Measurements from ENCODE around the gene LAGE3. TPM values are rescaled to one million over a fixed set of nuclear protein-coding genes. Genes with fewer than 3 reads are reported as not detected.

The LAGE3 gene
- total and polyA plus RNA-seq, 4 donors = 10.3 to 32.0 (median 23.9) TPM

GRCh38 chrX:154506483-154507332 is 27.6 kb upstream of the LAGE3 start:
- TF ChIP-seq CTCF (IDR thresholded peaks at IDR 0.05; ENCODE audit: control extremely low read depth, extremely low read depth) = no peak
- Histone ChIP-seq H3K36me3 (ENCODE audit: control insufficient read depth in 4 of 4, insufficient read depth in 4 of 4, low read length in 4 of 4) (peaks cover 2 to 11% (median 5%) of the 10 kb centered on the region in 4 donors), H3K4me1 (ENCODE audit: control insufficient read depth in 5 of 5, insufficient read depth in 5 of 5, low read length in 5 of 5) (no peaks in the 10 kb centered on the region), H3K9me3 (ENCODE audit: control insufficient read depth in 4 of 4, insufficient read depth in 3 of 4, low read length in 3 of 4) (peaks cover 0 to 19% (median under 1%) of the 10 kb centered on the region in 4 donors), H3K9ac (ENCODE audit: insufficient read depth in 1 of 2, low read length in 2 of 2) (no peak overlapping the region), H3K27ac (ENCODE audit: low read depth in 1 of 2, low read length in 1 of 2) (no peak overlapping the region), H3K4me3 (no peak overlapping the region), H3K27me3 (ENCODE audit: control insufficient read depth in 3 of 3, insufficient read depth in 3 of 3, low read length in 2 of 3) (no peaks in the 10 kb centered on the region)
- 93 to 94% methylated on average over 15 to 37 of the region's 37 CpGs for WGBS, 2 donors
- DNase-seq (no peak), ATAC-seq (ENCODE audit: insufficient read depth, low FRiP score) (no peak)

- Histone ChIP-seq H3K27me3 (ENCODE audit: control insufficient read depth in 3 of 3, insufficient read depth in 3 of 3, low read length in 2 of 3) (no peaks in the 10 kb centered on the region), H3K36me3 (ENCODE audit: control insufficient read depth in 4 of 4, insufficient read depth in 4 of 4, low read length in 4 of 4) (peaks cover 2 to 11% (median 5%) of the 10 kb centered on the region in 4 donors), H3K4me3 (no peak overlapping the region), H3K9ac (ENCODE audit: insufficient read depth in 1 of 2, low read length in 2 of 2) (no peak overlapping the region), H3K27ac (ENCODE audit: low read depth in 1 of 2, low read length in 1 of 2) (no peak overlapping the region), H3K9me3 (ENCODE audit: control insufficient read depth in 4 of 4, insufficient read depth in 3 of 4, low read length in 3 of 4) (peaks cover 0 to 18% (median under 1%) of the 10 kb centered on the region in 4 donors), H3K4me1 (ENCODE audit: control insufficient read depth in 5 of 5, insufficient read depth in 5 of 5, low read length in 5 of 5) (no peaks in the 10 kb centered on the region)
- DNase-seq = no peak
- TF ChIP-seq CTCF (IDR thresholded peaks at IDR 0.05; ENCODE audit: control extremely low read depth, extremely low read depth) = no peak
- 77 to 86% methylated on average over 12 of the region's 12 CpGs for WGBS, 2 donors
- peak; percentile 39 for ATAC-seq (ENCODE audit: insufficient read depth, low FRiP score)
These were observed 26.7 kb upstream of the LAGE3 start for GRCh38 chrX:154505734-154506133.

- 82 to 87% methylated on average over 3 of the region's 3 CpGs for WGBS, 2 donors
- no peak for ATAC-seq (ENCODE audit: insufficient read depth, low FRiP score)
- TF ChIP-seq CTCF (IDR thresholded peaks at IDR 0.05; ENCODE audit: control extremely low read depth, extremely low read depth) = no peak
These were observed 23.9 kb upstream of the LAGE3 start for GRCh38 chrX:154502989-154503388.

More at GRCh38 chrX:154502989-154503388, 23.9 kb upstream of the LAGE3 start:
- Histone ChIP-seq H3K9ac (ENCODE audit: insufficient read depth in 1 of 2, low read length in 2 of 2) (no peak overlapping the region), H3K9me3 (ENCODE audit: control insufficient read depth in 4 of 4, insufficient read depth in 3 of 4, low read length in 3 of 4) (peaks cover 0 to 6% (median 0%) of the 10 kb centered on the region in 4 donors), H3K4me1 (ENCODE audit: control insufficient read depth in 5 of 5, insufficient read depth in 5 of 5, low read length in 5 of 5) (no peaks in the 10 kb centered on the region), H3K27me3 (ENCODE audit: control insufficient read depth in 3 of 3, insufficient read depth in 3 of 3, low read length in 2 of 3) (peaks cover 0 to 3% (median 0%) of the 10 kb centered on the region in 3 donors), H3K27ac (ENCODE audit: low read depth in 1 of 2, low read length in 1 of 2) (no peak overlapping the region), H3K36me3 (ENCODE audit: control insufficient read depth in 4 of 4, insufficient read depth in 4 of 4, low read length in 4 of 4) (peaks cover 0 to 8% (median 1%) of the 10 kb centered on the region in 4 donors), H3K4me3 (no peak overlapping the region)
- no peak for DNase-seq

Measured in lung (tissue), 12 donors.